ENCODE measurements around the gene STK32B. TPM values are rescaled to one million over a fixed set of nuclear protein-coding genes. Genes with fewer than 3 reads are reported as not detected.

Gene STK32B
- total and polyA plus RNA-seq, 2 of the 8 experiments (the other 6 are each of a cell fraction or from before 2014, with no cell fraction given): 2.3 to 2.5 TPM

DNA sequence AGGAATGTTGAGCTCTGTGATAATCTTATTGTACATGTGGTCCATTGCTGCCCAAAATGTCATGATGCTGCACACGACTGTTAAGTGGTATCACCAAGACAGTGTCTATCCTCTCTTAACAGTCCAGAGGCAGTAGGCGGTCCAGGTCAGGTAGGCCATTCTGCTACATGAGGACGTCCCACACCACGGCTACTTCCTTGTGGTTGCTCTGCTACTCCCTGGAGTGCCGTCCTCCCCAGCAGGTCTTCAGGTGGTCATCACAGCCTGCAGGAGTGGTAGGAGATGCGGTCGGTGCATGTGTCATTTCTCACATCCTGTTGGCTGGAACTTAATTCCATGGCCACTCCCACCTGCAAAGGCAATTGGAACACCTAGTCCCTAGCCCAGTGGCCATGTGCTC, 11.5 kb upstream of the STK32B start:
- Histone ChIP-seq H2BK20ac (ENCODE audit: low read length) (no peak overlapping the region), H3K4ac (replicated peaks; ENCODE audit: insufficient read length, low read depth, low read length) (no peak overlapping the region), H2AFZ (ENCODE audit: low read length) (no peak overlapping the region), H3K79me2 (ENCODE audit: control insufficient read depth in 1 of 2, insufficient read depth in 2 of 2, low read length in 2 of 2) (no peaks in the 10 kb centered on the region), H3K79me1 (ENCODE audit: low read depth, low read length) (no peaks in the 10 kb centered on the region), H3K23ac (ENCODE audit: insufficient read length) (no peak overlapping the region), H3K4me1 (replicated peaks in 1 of 4; ENCODE audit: control insufficient read depth in 3 of 4, insufficient read depth in 4 of 4, low read length in 3 of 4) (no peaks in the 10 kb centered on the region), H2BK120ac (replicated peaks; ENCODE audit: low read depth, low read length) (no peak overlapping the region), H3K4me3 (ENCODE audit: extremely low read depth in 1 of 4, insufficient read depth in 2 of 4, low read depth in 3 of 4, low read length in 4 of 4) (no peak overlapping the region), H4K20me1 (replicated peaks in 1 of 2; ENCODE audit: control insufficient read depth in 1 of 2, insufficient read depth in 2 of 2, low read length in 2 of 2) (no peaks in the 10 kb centered on the region), H2AK5ac (ENCODE audit: low read depth, low read length) (no peak overlapping the region), H4K5ac (ENCODE audit: insufficient read length, low read depth, low read length) (no peak overlapping the region), H3K36me3 (ENCODE audit: control insufficient read depth in 2 of 4, insufficient read depth in 4 of 4, low read length in 3 of 4) (no peaks in the 10 kb centered on the region), H3K9me3 (ENCODE audit: insufficient read depth in 2 of 2, low read depth in 1 of 2, low read length in 1 of 2) (no peaks in the 10 kb centered on the region), H3K14ac (ENCODE audit: insufficient read length) (no peak overlapping the region), H2BK5ac (ENCODE audit: low read depth, low read length) (no peak overlapping the region), H4K91ac (replicated peaks; ENCODE audit: insufficient read length, low read length) (no peak overlapping the region), H3K9ac (replicated peaks in 1 of 4; ENCODE audit: extremely low read depth in 1 of 4, low read depth in 3 of 4, low read length in 3 of 4) (no peak overlapping the region), H3K18ac (ENCODE audit: extremely low read depth, low read length) (no peak overlapping the region), H3K23me2 (ENCODE audit: low read depth, low read length) (no peaks in the 10 kb centered on the region), H3K27me3 (replicated peaks in 1 of 4; ENCODE audit: control insufficient read depth in 3 of 4, extremely low read depth in 1 of 4, insufficient read depth in 3 of 4, low read length in 3 of 4) (no peaks in the 10 kb centered on the region), H3K4me2 (ENCODE audit: insufficient read depth in 1 of 2, low read depth in 2 of 2, low read length in 2 of 2) (no peak overlapping the region), H2BK12ac (ENCODE audit: low read depth, low read length) (no peak overlapping the region), H4K8ac (ENCODE audit: extremely low read depth, insufficient read depth, low read length) (no peak overlapping the region; the same call in 1 of the 2 replicates), H3K56ac (replicated peaks; ENCODE audit: insufficient read length, low read depth, low read length) (no peak overlapping the region), H3K27ac (ENCODE audit: low read depth, low read length) (no peak overlapping the region), H2BK15ac (ENCODE audit: low read length) (no peak overlapping the region)
- POLR2A ChIA-PET (ENCODE audit: partially characterized antibody): no interaction called here
- TF ChIP-seq POLR2A (IDR thresholded peaks at IDR 0.05; ENCODE audit: control extremely low read depth in 1 of 2, low read depth in 2 of 2, low read length in 2 of 2) (no peak), SAP30 (IDR thresholded peaks at IDR 0.05; ENCODE audit: insufficient read depth, insufficient replicate concordance, low read length) (no peak), SIRT6 (IDR thresholded peaks at IDR 0.05; ENCODE audit: low read length) (no peak), JUND (IDR thresholded peaks at IDR 0.05; ENCODE audit: low read length) (no peak), JUN (IDR thresholded peaks at IDR 0.05; ENCODE audit: low read depth, low read length) (no peak)
- FAIRE-seq: no peak
- DNase-seq (ENCODE audit: low read depth in 1 of 2, low spot score in 2 of 2): no peak
- CTCF ChIA-PET (ENCODE audit: partially characterized antibody): interaction anchor here (0.6 to 0.7 kb wide), 2 partner anchors 12 to 102 kb away, joined by 3 read pairs; partner anchors contain the start of gene STK32B
- 87% methylated on average over 7 of the region's 7 CpGs; no CpG with 5 or more reads in 1 of the 2 experiments for WGBS, 2 experiments (ENCODE audit: extremely low coverage in 1 of 2, insufficient coverage in 1 of 2, insufficient read length in 1 of 2, insufficient replicate concordance in 2 of 2, low coverage in 1 of 2, low lambda C conversion rate in 2 of 2, missing lambda C conversion rate in 1 of 2)

All from H1 (cell line).